GM23338 (cell line): ENCODE data around the gene NOP58. TPM values are rescaled to one million over a fixed set of nuclear protein-coding genes. Genes with fewer than 3 reads are reported as not detected.

Experiments used
- ATAC-seq: fragments of 200-7000 bp; cut with Tn5 transposase; 3 replicates; pipeline ENCODE4 v1.9.1; 2020
- DNase-seq: peaks from one replicate; pipeline ENCODE4 v3.0.0-alpha.2; 2015; ENCODE audit warnings: low spot score
- H2AFZ ChIP-seq: fragments of 200-600 bp; sonication (generic); 2 replicates; pipeline ENCODE4 v1.8.0; 2016; ENCODE audit warnings: antibody characterized with exemption, mild to moderate bottlenecking, moderate library complexity
- H3F3A ChIP-seq: fragments of 200-600 bp; sonication (generic); replicated peaks from 2 replicates; pipeline ENCODE4 v1.8.0; 2017; ENCODE audit warnings: antibody characterized with exemption, mixed run types, low read depth
- H3K27ac ChIP-seq: fragments of 200-600 bp; sonication (generic); 2 replicates; pipeline ENCODE4 v1.6.1; 2016; ENCODE audit warnings: low read depth
- H3K27me3 ChIP-seq: fragments of 200-600 bp; sonication (generic); 2 replicates; pipeline ENCODE4 v1.8.0; 2016; ENCODE audit warnings: mild to moderate bottlenecking, mixed run types, moderate library complexity; ENCODE audit not compliant: insufficient read depth
- H3K36me3 ChIP-seq: fragments of 200-600 bp; sonication (generic); 2 replicates; pipeline ENCODE4 v1.8.0; 2016; ENCODE audit warnings: mild to moderate bottlenecking; ENCODE audit not compliant: insufficient read depth
- H3K4me1 ChIP-seq: fragments of 200-600 bp; sonication (generic); 2 replicates; pipeline ENCODE4 v1.8.0; 2016; ENCODE audit warnings: mild to moderate bottlenecking, moderate library complexity; ENCODE audit not compliant: insufficient read depth
- H3K4me2 ChIP-seq: fragments of 200-600 bp; sonication (generic); 2 replicates; pipeline ENCODE4 v1.7.1; 2017; ENCODE audit warnings: mixed run types
- H3K4me3 ChIP-seq: fragments of 200-600 bp; sonication (generic); 2 replicates; pipeline ENCODE4 v1.6.1; 2016; ENCODE audit warnings: mixed run types
- H3K79me2 ChIP-seq: fragments of 200-600 bp; sonication (generic); replicated peaks from 2 replicates; pipeline ENCODE4 v1.8.0; 2017; ENCODE audit warnings: mild to moderate bottlenecking; ENCODE audit not compliant: insufficient read depth
- H3K9me2 ChIP-seq: fragments of 200-600 bp; sonication (generic); 2 replicates; pipeline ENCODE4 v1.8.0; 2017; ENCODE audit not compliant: insufficient read depth
- H4K20me1 ChIP-seq: fragments of 200-600 bp; sonication (generic); replicated peaks from 2 replicates; pipeline ENCODE4 v1.8.0; 2017; ENCODE audit warnings: mild to moderate bottlenecking; ENCODE audit not compliant: insufficient read depth
- H3K27ac Mint-ChIP-seq: 2 replicates; pipeline ENCODE4 v1.8.0; 2020; ENCODE audit warnings: inconsistent platforms, mild to moderate bottlenecking, moderate library complexity, mixed read lengths
- H3K27me3 Mint-ChIP-seq: 3 replicates; pipeline ENCODE4 v1.8.0; 2022; ENCODE audit warnings: low read depth, mild to moderate bottlenecking, moderate library complexity, mixed read lengths, inconsistent platforms; ENCODE audit not compliant: insufficient read depth, poor library complexity
- H3K36me3 Mint-ChIP-seq: 3 replicates; pipeline ENCODE4 v1.8.0; 2021; ENCODE audit warnings: low read depth, mild to moderate bottlenecking, inconsistent platforms, moderate library complexity, mixed read lengths
- H3K4me1 Mint-ChIP-seq: 3 replicates; pipeline ENCODE4 v1.8.0; 2020; ENCODE audit warnings: mild to moderate bottlenecking, inconsistent platforms, mixed read lengths
- H3K4me3 Mint-ChIP-seq: 3 replicates; pipeline ENCODE4 v1.8.0; 2021; ENCODE audit warnings: moderate library complexity, mild to moderate bottlenecking, inconsistent platforms, mixed read lengths
- H3K9me3 Mint-ChIP-seq: 3 replicates; pipeline ENCODE4 v1.8.0; 2020; ENCODE audit warnings: moderate library complexity, mild to moderate bottlenecking, inconsistent platforms, mixed read lengths
- CREB1 ChIP-seq: fragments of 250-450 bp; sonication (Bioruptor Pico); IDR thresholded peaks from 2 replicates; pipeline ENCODE4 v1.5.0; 2020; ENCODE audit warnings: low read depth, mild to moderate bottlenecking, moderate library complexity
- CTCF ChIP-seq, 2 experiments: fragments of 200-600 bp in 1 of 2; sonication (generic) in 1 of 2; conservative IDR thresholded peaks; 2 replicates each; pipeline versions ENCODE4 v1.5.1 to v1.6.1; 2016 to 2017; ENCODE audit warnings: antibody characterized with exemption in 2 of 2, low read depth in 2 of 2, mild to moderate bottlenecking in 2 of 2, moderate library complexity in 1 of 2
- EZH2 ChIP-seq: fragments of 200-600 bp; sonication (generic); IDR thresholded peaks from one replicate; pipeline ENCODE4 v1.8.0; 2017; ENCODE audit warnings: antibody characterized with exemption, mild to moderate bottlenecking, low read depth; ENCODE audit not compliant: unreplicated experiment
- EZH2phosphoT487 ChIP-seq: fragments of 200-600 bp; sonication (generic); IDR thresholded peaks from one replicate; pipeline ENCODE4 v1.8.1; 2018; ENCODE audit warnings: antibody characterized with exemption; ENCODE audit not compliant: unreplicated experiment
- JUNB ChIP-seq: IDR thresholded peaks from one replicate; pipeline ENCODE4 v1.6.1; 2016; ENCODE audit warnings: antibody characterized with exemption; ENCODE audit not compliant: unreplicated experiment
- NANOG ChIP-seq: IDR thresholded peaks from 2 replicates; pipeline ENCODE4 v1.6.1; 2016; ENCODE audit warnings: antibody characterized with exemption, borderline replicate concordance
- POLR2AphosphoS5 ChIP-seq: IDR thresholded peaks from 2 replicates; pipeline ENCODE4 v1.6.1; 2016; ENCODE audit warnings: antibody characterized with exemption, low read depth
- STAT1 ChIP-seq: IDR thresholded peaks from one replicate; pipeline ENCODE4 v1.6.1; 2016; ENCODE audit warnings: antibody characterized with exemption; ENCODE audit not compliant: unreplicated experiment
- ZNF114 ChIP-seq: fragments of 250-450 bp; sonication (Bioruptor Pico); IDR thresholded peaks from 2 replicates; pipeline ENCODE4 v1.5.0; 2020; ENCODE audit warnings: mild to moderate bottlenecking, moderate library complexity
- ZNF331 ChIP-seq: fragments of 250-450 bp; sonication (Bioruptor Pico); IDR thresholded peaks from 2 replicates; pipeline ENCODE4 v1.5.0; 2020; ENCODE audit warnings: low read depth, mild to moderate bottlenecking, moderate library complexity
- polyA plus RNA-seq: library from polyadenylated mRNA; unstranded; fragments of >200 nt; fragmentation: Nextera tagmentation; extraction: Ambion mirVana; gene quantifications from 2 replicates; pipeline ENCODE4 v1.2.1, GENCODE V29; 2016
- total RNA-seq: library from RNA; depleted of rRNA; stranded (reverse); fragments of >200 nt; shearing (Covaris generic); gene quantifications from 2 replicates; pipeline ENCODE4 v1.2.3, GENCODE V29; 2014
- TF ChIP-seq, protein P1 (sequence below): IDR thresholded peaks from 2 replicates; pipeline ENCODE4 v1.6.1; 2016; ENCODE audit warnings: antibody characterized with exemption
- TF ChIP-seq, protein P2 (sequence below): fragments of 250-450 bp; sonication (Bioruptor Pico); IDR thresholded peaks from 2 replicates; pipeline ENCODE4 v1.5.0; 2020; ENCODE audit warnings: mild to moderate bottlenecking, moderate library complexity
- TF ChIP-seq, protein P3 (sequence below): IDR thresholded peaks from one replicate; pipeline ENCODE4 v1.6.1; 2018; ENCODE audit warnings: antibody characterized with exemption; ENCODE audit not compliant: unreplicated experiment

The NOP58 gene
- total and polyA plus RNA-seq, 2 experiments from 2014 or later = 174 to 236 TPM

DNA sequence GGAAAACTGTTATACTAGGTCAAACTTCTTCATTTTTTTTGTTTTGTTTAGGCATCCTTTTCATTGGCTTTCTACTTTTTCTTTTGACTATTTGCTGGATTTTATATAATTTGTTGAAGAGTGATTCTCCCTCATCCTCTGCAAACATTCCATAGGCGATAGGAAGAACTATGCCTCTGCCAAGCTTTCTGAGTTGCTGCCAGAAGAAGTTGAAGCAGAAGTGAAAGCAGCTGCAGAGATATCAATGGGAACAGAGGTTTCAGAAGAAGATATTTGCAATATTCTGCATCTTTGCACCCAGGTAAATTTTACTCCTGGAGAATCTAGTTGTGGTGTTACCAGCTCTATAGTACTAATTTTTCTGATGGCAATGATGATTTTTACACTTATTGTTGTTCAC lies 25.4 kb downstream of the NOP58 start:
- Histone ChIP-seq H3K4me1 (no peaks in the 10 kb centered on the region), H3F3A (peaks cover 21% of the 10 kb centered on the region; the same call in 1 of the 2 replicates), H3K4me3 (no peak overlapping the region), H3K9me2 (no peaks in the 10 kb centered on the region), H3K27ac (no peak overlapping the region), H3K4me2 (no peak overlapping the region), H4K20me1 (peaks cover 13% of the 10 kb centered on the region; the same call in 1 of the 2 replicates), H2AFZ (no peak overlapping the region), H3K36me3 (peaks cover 93% of the 10 kb centered on the region), H3K27me3 (no peaks in the 10 kb centered on the region), H3K79me2 (peaks cover 16% of the 10 kb centered on the region)
- no peak for TF ChIP-seq ZNF114
- TF ChIP-seq, protein P1, sequence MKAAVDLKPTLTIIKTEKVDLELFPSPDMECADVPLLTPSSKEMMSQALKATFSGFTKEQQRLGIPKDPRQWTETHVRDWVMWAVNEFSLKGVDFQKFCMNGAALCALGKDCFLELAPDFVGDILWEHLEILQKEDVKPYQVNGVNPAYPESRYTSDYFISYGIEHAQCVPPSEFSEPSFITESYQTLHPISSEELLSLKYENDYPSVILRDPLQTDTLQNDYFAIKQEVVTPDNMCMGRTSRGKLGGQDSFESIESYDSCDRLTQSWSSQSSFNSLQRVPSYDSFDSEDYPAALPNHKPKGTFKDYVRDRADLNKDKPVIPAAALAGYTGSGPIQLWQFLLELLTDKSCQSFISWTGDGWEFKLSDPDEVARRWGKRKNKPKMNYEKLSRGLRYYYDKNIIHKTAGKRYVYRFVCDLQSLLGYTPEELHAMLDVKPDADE = no peak
- TF ChIP-seq ZNF331 = no peak
- no peak for TF ChIP-seq NANOG
- no peak for TF ChIP-seq POLR2AphosphoS5
- no peak for TF ChIP-seq JUNB
- no peak for TF ChIP-seq STAT1
- TF ChIP-seq EZH2phosphoT487 = no peak
- TF ChIP-seq, protein P2, sequence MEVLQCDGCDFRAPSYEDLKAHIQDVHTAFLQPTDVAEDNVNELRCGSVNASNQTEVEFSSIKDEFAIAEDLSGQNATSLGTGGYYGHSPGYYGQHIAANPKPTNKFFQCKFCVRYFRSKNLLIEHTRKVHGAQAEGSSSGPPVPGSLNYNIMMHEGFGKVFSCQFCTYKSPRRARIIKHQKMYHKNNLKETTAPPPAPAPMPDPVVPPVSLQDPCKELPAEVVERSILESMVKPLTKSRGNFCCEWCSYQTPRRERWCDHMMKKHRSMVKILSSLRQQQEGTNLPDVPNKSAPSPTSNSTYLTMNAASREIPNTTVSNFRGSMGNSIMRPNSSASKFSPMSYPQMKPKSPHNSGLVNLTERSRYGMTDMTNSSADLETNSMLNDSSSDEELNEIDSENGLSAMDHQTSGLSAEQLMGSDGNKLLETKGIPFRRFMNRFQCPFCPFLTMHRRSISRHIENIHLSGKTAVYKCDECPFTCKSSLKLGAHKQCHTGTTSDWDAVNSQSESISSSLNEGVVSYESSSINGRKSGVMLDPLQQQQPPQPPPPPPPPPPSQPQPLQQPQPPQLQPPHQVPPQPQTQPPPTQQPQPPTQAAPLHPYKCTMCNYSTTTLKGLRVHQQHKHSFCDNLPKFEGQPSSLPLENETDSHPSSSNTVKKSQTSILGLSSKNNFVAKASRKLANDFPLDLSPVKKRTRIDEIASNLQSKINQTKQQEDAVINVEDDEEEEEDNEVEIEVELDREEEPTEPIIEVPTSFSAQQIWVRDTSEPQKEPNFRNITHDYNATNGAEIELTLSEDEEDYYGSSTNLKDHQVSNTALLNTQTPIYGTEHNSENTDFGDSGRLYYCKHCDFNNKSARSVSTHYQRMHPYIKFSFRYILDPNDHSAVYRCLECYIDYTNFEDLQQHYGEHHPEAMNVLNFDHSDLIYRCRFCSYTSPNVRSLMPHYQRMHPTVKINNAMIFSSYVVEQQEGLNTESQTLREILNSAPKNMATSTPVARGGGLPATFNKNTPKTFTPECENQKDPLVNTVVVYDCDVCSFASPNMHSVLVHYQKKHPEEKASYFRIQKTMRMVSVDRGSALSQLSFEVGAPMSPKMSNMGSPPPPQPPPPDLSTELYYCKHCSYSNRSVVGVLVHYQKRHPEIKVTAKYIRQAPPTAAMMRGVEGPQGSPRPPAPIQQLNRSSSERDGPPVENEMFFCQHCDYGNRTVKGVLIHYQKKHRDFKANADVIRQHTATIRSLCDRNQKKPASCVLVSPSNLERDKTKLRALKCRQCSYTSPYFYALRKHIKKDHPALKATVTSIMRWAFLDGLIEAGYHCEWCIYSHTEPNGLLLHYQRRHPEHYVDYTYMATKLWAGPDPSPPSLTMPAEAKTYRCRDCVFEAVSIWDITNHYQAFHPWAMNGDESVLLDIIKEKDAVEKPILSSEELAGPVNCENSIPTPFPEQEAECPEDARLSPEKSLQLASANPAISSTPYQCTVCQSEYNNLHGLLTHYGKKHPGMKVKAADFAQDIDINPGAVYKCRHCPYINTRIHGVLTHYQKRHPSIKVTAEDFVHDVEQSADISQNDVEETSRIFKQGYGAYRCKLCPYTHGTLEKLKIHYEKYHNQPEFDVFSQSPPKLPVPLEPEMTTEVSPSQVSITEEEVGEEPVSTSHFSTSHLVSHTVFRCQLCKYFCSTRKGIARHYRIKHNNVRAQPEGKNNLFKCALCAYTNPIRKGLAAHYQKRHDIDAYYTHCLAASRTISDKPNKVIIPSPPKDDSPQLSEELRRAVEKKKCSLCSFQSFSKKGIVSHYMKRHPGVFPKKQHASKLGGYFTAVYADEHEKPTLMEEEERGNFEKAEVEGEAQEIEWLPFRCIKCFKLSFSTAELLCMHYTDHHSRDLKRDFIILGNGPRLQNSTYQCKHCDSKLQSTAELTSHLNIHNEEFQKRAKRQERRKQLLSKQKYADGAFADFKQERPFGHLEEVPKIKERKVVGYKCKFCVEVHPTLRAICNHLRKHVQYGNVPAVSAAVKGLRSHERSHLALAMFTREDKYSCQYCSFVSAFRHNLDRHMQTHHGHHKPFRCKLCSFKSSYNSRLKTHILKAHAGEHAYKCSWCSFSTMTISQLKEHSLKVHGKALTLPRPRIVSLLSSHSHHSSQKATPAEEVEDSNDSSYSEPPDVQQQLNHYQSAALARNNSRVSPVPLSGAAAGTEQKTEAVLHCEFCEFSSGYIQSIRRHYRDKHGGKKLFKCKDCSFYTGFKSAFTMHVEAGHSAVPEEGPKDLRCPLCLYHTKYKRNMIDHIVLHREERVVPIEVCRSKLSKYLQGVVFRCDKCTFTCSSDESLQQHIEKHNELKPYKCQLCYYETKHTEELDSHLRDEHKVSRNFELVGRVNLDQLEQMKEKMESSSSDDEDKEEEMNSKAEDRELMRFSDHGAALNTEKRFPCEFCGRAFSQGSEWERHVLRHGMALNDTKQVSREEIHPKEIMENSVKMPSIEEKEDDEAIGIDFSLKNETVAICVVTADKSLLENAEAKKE (CRISPR knock-in tag) = no peak
- TF ChIP-seq EZH2 = no peak
- TF ChIP-seq, protein P3, sequence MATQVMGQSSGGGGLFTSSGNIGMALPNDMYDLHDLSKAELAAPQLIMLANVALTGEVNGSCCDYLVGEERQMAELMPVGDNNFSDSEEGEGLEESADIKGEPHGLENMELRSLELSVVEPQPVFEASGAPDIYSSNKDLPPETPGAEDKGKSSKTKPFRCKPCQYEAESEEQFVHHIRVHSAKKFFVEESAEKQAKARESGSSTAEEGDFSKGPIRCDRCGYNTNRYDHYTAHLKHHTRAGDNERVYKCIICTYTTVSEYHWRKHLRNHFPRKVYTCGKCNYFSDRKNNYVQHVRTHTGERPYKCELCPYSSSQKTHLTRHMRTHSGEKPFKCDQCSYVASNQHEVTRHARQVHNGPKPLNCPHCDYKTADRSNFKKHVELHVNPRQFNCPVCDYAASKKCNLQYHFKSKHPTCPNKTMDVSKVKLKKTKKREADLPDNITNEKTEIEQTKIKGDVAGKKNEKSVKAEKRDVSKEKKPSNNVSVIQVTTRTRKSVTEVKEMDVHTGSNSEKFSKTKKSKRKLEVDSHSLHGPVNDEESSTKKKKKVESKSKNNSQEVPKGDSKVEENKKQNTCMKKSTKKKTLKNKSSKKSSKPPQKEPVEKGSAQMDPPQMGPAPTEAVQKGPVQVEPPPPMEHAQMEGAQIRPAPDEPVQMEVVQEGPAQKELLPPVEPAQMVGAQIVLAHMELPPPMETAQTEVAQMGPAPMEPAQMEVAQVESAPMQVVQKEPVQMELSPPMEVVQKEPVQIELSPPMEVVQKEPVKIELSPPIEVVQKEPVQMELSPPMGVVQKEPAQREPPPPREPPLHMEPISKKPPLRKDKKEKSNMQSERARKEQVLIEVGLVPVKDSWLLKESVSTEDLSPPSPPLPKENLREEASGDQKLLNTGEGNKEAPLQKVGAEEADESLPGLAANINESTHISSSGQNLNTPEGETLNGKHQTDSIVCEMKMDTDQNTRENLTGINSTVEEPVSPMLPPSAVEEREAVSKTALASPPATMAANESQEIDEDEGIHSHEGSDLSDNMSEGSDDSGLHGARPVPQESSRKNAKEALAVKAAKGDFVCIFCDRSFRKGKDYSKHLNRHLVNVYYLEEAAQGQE = no peak
- no peak for TF ChIP-seq CREB1 (CRISPR knock-in tag)
- no peak for TF ChIP-seq CTCF (conservative IDR thresholded peaks at IDR 0.05; ENCODE audit: low read depth in 2 of 2)
- DNase-seq (no peak), ATAC-seq (no peak)
- Mint-ChIP-seq H3K36me3 (peaks cover 95% of the 10 kb centered on the region), H3K4me3 (no peak overlapping the region), H3K27me3 (peaks cover 3% of the 10 kb centered on the region), H3K27ac (no peak overlapping the region), H3K9me3 (no peaks in the 10 kb centered on the region), H3K4me1 (no peaks in the 10 kb centered on the region)
